M059J (cell line): ENCODE measurements around the gene LRRC59. TPM values are rescaled to one million over a fixed set of nuclear protein-coding genes. Genes with fewer than 3 reads are reported as not detected.
"Not testable (repeated sequence)": the region's sequence is repeated elsewhere in the genome, so short reads cannot be mapped to it uniquely, and the experiment has no call there.

Experiments
- DNase-seq: peaks from one replicate; pipeline ENCODE4 v3.0.0-alpha.2; 2012; ENCODE audit warnings: low read depth
- total RNA-seq: library from RNA; depleted of rRNA; stranded (reverse); fragments of >200 nt; shearing (Covaris generic); gene quantifications from 2 replicates; pipeline ENCODE4 v1.2.3, GENCODE V29; 2014

Gene LRRC59
- total RNA-seq, 1 experiment from 2014 or later = 250 TPM

DNA sequence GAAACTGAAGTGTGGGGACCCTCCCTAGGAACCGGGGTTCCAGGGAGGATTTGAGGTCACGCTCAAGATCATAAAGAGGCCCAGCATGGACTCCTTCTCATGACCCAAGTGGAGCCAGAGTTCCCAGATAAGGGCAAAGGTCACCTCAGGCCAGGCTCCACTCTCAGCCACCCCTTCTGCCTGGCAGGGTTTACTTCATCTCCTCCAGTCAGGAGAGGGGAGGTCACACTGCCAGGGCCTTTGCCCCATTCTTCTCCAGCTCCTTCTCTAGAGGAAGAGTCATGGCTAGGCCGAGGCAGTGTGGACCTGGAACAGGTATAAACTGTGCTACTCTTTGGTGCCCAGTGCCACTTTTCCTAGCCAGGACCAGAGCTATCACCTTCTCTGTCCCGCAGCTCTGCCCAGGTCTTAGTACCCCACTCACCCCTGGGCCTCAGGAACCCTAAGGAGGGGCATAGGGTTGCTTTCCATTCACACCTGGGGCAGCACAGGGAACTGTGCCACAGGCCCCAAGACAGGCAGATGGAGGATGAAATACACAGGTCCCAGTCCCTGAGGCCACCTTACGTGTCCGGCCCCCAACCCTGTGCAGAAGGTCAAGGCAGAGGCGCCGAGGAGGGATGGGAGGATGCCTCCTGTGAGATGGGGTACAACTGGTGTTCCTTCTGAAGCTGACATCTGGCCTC, 27.8 kb upstream of the LRRC59 start:
- DNase-seq = no peak

DNA sequence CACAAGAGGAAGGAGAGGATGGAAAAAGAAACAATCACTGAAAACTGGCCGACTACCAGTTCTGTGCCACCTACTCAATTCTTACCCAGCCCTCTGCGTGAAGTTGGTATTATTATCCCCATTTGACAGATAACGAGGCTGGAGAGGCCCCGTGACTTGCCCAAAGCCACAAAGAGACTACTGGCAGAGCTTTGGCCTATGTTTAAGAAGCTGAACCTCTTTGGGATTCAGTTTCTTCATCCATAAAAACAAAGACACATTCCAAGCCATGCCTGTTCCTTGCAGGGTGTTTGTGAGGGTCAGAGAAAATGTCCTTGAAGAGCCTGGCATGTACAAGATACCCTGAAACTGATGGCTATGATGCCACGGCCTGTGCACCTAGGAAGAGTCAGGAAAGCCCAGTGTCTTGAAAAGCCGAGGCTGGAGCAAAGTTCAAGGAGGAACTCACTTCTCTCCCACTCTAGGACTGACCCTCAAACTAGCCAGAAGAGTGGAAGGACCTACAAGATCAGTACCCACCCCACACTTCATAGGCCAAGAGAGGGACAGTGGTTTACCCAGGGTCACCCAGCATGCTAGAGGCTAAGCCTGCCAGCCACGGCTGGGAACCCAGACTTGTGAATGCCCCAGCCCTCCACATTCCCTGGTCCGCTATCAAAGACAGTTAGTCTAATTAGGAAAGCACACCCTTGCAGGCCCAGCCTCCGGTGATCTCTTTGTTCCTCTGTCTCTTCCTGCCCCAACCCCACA, 27.1 kb upstream of the LRRC59 start:
- no peak for DNase-seq

DNA sequence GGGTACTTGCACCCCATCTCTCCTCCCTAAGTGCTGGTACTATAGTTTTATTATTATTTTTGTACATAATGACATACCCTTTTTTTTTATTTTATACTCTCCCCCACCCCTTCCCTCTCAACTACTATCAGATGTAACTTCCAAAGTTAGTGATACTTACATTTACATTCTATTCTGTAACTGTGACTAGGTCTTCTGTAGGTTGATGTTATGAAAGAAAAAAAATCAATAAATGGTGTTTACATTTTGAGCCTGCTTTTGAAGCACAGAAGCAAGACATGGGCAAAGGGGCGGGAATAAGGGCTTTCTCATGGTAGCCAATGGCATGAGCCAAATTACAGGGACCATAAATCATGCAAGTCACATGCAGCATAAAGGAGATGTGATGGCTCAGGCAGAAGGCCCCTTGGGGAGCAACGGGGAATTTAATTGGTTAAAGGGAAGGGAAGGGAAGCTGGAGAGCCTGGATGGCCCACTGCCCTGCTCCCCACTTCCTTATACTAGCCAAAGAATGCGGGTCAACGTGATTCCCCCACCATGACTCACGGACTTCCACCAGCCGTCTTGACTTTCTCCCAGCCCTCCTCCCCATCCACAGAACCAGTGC, 26.3 kb upstream of the LRRC59 start:
- peak; percentile 96 for DNase-seq

DNA sequence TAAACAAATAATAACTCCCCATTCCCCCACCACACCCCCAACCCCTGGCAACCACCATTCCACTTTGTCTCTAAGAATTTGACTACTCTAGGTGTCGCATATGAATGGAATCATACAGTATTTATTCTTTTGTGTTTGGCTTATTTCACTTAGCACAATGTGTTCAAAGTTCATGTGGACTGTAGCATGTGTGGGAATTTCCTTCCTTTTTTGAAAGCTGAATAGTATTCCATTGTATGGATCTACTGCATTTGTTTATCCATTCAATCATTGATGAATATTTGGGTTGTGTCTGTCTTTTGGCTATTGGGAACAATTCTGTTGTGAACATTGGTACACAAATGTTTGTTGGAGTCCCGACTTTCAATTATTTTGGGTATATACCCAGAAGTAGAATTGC, 25.4 kb upstream of the LRRC59 start:
- no peak for DNase-seq

DNA sequence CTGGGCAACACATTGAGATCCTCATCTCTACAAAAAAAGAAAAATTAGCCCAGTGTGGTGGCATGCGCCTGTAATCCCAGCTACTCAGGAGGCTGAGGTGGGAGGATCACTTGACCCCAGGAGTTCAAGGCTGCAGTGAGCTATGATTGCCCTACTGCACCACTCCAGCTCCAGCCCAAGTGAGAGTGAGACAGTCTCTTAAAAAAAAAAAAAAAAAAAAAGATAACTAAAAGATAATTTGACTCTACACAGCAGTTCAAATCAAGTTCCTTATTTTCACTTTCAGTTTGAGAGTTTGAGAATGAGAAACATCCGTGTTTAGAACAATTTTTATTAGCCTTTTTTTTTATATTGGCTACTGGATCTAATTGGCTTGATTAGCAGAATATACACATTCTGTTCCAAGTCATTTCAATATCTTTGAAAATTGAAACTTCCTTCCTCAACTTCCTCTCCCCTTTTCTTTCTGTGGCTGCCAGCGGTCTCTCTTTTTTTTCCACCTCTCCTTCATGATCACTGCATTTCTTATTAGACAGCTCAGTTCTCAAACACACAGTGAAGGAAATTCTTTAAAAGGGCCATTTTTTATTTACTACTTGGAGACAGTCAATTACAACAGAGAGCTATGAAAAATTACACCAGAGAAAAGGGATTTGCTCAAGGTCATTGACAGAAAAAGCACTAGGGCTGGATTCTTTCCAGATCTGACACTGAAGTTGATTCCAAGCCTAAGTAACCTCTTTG, 24.2 kb upstream of the LRRC59 start:
- peak; percentile 31 for DNase-seq

DNA sequence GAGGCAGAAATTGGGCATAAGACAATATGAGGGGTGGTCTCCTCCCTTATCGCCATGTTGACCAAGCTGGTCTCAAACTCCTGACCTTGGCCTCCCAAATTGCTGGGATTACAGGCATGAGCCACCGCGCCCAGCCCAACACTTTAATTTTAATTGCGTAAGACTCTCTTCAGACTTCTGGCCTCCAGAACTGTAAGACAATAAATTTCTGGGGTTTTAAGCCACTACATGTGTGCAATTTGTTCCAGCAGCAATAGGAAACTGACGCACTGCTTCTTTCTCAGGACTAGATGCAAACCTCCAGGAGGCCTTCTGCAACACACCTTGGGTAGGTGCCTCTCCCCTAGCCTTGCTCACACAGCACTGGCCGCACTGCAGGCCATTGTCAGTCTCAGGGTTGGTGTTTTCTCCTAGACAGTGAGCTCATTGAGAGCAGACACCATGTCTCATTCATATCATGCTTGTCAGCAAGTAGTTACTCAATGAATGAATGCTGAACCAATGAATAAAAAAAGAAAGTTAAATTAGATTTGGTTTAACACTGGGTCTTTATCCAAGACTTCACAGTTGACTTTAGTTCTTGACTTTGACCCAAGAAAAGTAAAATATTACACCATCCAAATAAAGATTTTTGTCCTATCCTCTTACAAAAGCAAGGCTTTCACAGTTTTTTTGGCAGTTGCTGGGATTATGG, 23.2 kb upstream of the LRRC59 start:
- DNase-seq = no peak

DNA sequence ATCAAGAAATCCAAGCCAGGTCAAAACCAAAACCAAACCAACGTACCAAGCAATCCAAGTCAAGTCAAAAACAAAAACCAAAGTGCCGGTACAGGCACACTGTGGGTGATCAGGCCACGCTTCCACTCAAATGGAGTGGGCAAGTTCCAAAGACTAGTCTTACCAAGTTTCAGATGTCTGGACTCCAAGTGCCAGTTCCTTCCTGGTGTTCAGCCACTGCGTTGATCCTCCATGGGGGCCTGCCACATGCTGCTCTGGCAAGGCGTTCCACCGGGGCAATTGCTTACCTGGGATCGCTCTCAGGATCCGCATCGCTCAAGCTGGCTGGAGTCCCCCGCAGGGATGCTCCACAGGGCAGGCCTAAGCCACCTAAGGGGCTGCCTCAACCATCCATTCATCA, 22.3 kb upstream of the LRRC59 start:
- not testable (repeated sequence) for DNase-seq

DNA sequence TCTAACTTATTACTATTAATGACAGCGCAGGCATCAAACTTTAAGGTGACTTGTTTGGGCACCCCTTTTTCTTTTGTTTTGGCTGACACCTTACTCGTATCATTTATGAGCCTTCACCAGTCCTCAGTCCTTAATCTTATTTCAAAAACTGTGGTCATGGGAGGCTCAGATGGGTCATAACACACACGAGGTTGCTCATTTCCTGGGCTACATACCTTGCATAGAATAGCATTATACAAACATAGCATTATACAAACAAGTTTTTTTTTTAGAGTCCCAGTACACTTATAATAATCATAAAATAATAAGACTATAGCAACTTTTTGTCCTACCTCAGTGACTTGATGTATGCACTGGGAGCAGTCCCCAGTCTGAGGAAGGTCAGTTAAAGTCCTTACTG, 17.5 kb upstream of the LRRC59 start:
- no peak for DNase-seq

DNA sequence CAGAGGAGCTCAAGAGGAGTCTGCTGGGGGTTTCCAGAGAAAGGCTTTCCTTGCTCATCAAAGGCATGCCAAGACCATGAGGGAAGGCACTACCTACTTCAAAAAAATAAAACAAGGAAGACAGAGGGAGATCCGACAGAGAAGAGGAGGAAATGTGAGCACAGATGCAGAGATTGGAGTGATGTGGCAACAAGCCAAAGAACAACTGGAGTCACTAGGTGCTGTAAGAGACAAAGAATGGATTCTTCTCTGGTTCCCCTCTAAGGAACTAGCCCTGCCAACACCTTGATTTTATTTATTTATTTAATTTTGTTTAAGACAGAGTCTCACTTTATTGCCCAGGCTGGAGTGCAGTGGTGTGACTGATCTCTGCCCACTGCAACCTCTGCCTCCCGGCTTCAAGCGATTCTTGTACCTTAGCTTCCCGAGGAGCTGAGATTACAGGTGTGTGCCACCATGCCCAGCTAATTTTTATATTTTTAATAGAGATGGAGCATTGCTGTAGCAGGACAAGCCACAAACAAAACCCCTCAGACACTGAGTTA, 14.9 kb upstream of the LRRC59 start:
- DNase-seq = no peak

DNA sequence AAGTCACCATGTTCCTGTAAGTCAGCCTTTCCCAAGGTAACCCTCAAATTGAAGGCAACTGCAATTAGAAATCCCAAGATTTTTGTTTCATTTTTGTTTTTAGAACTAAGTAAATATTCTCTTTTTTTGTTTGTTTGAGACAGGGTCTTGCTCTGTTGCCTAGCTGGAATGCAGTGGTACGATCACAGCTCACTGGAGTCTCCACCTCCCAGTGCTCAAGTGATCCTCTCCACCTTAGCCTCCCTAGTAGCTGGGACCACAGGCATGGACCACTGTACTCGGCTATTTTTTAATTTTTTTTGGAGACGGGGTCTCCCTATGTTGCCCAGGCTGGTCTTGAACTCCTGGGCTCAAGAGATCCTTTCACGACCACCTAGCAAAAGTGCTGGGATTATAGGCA, 10.6 kb upstream of the LRRC59 start:
- no peak for DNase-seq

DNA sequence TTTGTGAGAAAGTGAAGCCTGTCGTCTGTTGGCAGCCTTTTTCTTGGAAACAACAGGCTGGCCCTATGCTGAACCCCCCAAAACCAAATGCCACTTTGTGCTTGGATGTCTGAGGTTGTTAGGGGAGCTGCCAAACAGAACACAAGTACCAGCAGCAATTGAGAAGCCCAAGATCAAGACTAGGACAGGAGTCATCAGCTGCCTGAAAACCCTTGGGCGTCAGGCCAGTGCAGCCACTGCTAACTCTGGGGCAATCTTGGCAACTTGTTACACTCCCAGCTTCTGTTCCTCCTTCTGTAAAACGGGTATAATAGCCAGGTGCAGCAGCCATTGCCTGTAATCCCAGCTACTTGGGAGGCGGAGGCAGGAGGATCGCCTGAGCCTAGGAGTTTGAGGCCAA, 9.3 kb upstream of the LRRC59 start:
- no peak for DNase-seq

DNA sequence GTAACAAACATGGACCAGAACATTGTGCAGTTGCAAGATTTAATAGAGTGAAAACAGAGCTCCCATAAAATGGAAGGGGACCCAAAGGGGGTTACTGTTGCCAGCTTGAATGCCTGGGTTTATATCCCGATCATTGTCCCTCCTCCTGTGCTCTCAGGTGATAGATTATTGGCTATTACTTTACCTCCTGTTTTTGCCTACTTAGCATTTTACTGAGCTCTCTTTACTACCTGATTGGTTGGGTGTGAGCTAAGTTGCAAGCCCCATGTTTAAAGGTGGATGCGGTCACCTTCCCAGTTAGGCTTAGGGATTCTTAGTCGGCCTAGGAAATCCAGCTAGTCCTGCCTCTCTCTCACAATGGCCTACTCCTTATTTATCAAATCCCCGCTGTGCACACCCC, 8.0 kb upstream of the LRRC59 start:
- DNase-seq = not testable (repeated sequence)

DNA sequence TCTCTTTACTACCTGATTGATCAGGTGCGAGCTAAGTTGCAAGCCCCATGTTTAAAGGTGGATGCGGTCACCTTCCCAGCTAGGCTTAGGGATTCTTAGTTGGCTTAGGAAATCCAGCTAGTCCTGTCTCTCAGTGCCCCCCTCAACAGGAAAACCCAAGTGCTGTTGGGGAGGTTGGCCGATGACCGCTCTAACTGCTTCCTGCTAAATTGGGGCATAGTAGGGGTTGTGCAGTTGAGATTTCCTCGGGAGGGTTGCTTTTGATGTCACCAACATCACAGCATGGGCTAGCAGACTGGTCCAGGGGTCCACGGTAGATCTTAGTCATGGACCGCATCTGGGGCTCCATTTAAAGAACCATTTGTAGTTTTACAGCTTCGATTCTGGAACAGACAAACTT, 2.3 kb upstream of the LRRC59 start:
- DNase-seq = not testable (repeated sequence)

DNA sequence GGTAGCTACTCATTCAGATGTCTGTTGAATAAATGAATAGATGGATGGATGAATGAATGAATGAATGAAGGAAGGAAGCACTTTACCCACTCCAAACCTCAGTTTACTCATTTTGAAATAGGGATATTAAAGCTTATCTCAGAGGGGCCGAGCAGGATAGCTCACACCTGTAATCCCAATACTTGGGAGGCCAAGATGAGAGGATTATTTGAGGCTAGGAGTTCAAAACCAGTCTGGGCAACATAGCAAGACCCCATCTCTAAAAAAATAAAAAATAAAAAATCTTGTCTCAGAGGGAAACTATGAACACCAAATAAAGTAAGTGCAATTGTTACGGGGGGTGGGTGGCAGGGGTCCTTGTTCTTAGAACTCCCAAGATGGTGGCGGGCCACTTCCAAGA, 1.3 kb upstream of the LRRC59 start:
- DNase-seq = not testable (repeated sequence)

DNA sequence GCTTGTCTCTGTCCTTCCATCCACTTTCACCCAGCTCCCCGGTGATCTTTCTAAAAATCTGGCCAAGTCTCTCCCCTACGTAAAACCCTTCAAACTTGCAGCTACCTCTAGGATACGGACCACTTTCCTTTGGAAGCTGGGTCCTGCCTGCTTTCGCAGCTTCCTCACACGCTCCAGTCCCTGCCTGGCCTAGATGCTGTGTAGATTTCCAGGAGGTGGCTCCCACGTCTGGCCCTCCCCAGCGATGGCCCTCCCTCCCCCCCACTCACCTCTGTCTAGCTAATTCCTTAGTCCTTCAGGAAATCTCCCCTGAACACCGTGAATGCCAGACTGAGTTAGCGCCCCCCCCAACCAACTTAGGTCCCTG, 579 bp upstream of the LRRC59 start:
- DNase-seq = no peak

DNA sequence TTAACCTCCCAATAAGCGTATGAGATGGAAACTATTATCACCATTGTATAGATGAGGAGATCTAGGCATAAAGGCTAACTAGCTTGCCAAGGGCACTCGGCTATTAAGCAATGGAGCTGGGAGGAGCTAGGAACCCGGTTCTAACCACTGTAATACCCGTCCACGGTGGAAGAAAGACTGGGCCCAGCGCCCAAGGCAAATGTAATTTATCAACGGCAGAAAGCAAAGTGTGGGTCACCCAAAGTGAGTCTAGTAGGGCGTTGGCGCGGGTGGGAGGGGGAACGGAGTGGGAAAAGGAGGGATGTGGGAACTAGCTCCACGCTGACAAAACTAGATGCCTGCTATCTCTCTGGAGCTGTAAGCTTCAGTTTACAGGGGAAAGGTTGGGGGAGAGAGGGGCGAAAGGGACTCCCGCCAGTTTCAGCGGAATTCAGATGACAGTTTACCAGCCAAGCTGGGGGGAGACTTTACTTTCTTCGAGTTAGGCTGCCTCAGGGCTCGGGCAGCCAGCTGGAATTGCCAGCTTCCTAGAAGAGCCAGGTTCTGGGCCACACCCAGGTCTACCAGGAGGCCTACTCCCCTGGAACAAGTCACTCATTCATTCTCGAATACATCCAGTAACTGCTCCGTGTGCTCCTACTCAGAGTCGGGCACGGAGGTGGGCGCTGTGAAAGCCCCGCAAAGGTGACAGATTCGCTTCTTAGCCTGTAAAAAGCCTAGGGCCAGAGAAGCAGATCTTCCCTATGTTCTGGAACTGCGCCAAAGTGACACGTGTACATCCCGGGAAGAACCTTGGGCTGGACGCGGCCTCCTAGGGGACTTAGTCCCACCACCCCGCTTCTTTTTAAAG, 837 bp downstream of the LRRC59 start:
- DNase-seq = peak; percentile 57

DNA sequence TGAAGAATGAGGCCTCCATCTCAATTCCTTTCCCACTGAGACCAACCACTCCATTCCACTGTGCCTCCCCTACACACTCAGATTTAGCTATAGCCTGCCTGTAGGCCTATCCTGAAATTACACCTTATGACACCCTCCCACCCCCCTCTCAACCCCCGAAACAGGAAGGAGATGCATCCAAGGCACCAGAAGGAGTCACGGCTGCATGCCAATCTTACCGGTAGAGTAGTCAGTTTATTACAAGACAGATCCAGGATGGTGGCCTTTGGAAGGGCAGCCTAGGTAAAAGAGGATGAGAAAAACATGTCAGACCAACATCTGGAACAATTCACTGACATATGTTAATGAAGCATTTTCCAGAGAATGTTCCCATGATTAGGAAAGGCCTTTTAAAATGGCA, 2.6 kb downstream of the LRRC59 start:
- no peak for DNase-seq

DNA sequence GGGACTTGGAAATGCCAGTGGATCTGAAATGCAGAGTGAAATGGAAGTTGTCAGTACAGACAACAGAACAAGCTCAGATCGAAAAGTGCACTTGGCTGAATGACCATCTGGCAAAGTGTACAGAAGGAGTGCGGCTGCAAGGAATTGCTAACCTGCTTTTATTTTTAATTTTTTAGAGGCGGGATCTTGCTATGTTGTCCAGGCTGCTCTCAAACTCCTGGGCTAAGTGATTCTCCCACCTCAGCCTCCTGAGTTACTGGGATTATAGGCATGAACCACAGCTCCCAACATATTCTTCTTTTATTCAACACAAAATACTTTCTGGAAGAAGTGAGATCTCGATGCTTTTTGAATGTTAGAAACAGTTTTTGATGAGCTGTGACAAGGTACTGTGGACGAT, 3.6 kb downstream of the LRRC59 start:
- DNase-seq = no peak

DNA sequence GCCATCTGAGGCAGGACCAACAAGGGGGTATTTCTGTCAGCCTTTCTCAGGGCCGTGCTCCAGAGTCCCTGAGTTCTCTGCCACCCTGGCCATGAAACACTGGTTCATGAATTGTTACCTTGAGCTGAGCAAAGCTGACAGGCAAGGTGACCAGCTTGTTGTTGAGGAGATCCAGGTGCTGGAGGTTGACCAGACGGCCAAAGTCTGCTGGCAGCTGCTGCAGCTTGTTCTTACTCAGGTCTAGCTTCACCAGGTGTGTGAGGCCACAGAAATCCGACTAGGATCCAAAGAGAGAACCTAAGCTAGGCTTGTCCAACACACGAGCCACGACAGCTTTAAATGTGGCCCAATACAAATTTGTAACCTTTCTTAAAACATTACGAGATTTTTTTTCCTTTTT, 4.7 kb downstream of the LRRC59 start:
- DNase-seq = no peak

DNA sequence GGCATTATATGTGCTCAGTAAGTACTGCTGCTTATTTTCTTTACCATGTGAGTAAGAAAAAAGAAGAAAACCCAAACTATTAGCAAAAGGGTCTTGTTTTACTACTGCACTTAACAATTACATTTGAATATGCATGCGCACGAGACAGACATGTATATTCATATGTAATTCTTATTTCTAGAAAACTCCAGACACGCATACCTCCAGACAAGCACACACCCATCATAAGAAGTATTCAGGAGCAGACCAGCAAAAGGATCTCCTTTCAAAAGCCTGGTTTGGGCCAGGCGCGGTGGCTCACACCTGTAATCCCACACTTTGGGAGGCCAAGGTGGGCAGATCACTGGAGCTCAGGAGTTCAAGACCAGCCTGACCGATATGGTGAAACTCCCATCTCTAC, 7.8 kb downstream of the LRRC59 start:
- no peak for DNase-seq

DNA sequence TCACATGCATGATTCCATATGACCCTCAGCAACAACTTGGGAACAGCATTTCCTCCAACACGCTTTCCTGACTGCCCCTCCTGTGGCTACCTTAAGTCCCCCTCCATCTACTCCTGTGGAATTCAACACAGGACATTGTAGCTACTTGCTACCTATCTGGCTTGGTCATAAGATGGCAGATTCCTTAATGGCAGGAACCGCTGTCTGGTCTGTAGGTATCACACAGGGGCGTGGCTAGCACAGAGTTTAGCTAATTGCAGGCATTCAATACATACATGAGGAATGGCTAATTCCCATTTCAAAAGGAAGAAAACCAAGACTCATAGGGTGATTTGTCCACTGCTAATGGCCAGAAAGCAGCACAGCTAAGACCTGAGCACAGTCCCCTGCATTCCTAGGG, 8.6 kb downstream of the LRRC59 start:
- no peak for DNase-seq
